Hepatocyte (in vitro differentiated cells): ENCODE data around the gene LRRC75B.

Experiments used
- CTCF ChIP-seq: fragments of 200-600 bp; sonication (generic); IDR thresholded peaks from 2 replicates; pipeline ENCODE4 v1.5.1; 2016; ENCODE audit warnings: antibody characterized with exemption, mild to moderate bottlenecking; ENCODE audit not compliant: poor library complexity
- EZH2 ChIP-seq: fragments of 200-600 bp; sonication (generic); IDR thresholded peaks from 2 replicates; pipeline ENCODE4 v1.6.1; 2016; ENCODE audit warnings: antibody characterized with exemption, mild to moderate bottlenecking, borderline replicate concordance
- EZH2phosphoT487 ChIP-seq: fragments of 200-600 bp; sonication (generic); IDR thresholded peaks from one replicate; pipeline ENCODE4 v1.6.1; 2018; ENCODE audit warnings: antibody characterized with exemption, mild to moderate bottlenecking, low read depth, moderate library complexity; ENCODE audit not compliant: unreplicated experiment, severe bottlenecking

GRCh38 chr22:24543679-24544243 is 49.1 kb downstream of the LRRC75B start:
- TF ChIP-seq CTCF (no peak), EZH2 (no peak), EZH2phosphoT487 (no peak)
